Activated CD4-positive, CD25-positive, alpha-beta regulatory T cell (primary cell): ENCODE measurements around the gene PTRH2.

Source experiments
- DNase-seq, 4 experiments: peaks; one replicate each; lab custom pipeline; 2025; lab: John Stamatoyannopoulos, UW

The PTRH2 gene

GRCh38 chr17:59719526-59719925, 12.3 kb upstream of the PTRH2 start:
- DNase-seq = no peak

DNA sequence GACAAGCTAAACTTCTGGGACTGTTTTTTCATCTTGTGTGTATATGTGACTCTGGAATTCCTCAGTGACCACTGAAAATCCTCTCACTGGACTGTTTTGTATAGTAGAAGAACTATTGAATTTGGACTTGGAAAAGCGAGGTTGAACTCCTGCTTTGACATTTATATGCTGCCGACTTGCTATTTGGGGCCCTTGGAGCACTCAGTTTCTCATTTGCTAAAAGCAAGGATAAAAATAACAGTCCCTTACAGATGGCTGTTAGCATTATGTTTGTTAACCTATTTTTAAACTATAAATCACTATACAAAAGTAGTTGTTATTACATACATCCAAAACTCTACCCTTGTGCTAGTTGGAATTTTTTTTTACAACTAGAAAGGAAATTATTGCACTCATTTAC, 9.2 kb upstream of the PTRH2 start:
- no peak for DNase-seq

DNA sequence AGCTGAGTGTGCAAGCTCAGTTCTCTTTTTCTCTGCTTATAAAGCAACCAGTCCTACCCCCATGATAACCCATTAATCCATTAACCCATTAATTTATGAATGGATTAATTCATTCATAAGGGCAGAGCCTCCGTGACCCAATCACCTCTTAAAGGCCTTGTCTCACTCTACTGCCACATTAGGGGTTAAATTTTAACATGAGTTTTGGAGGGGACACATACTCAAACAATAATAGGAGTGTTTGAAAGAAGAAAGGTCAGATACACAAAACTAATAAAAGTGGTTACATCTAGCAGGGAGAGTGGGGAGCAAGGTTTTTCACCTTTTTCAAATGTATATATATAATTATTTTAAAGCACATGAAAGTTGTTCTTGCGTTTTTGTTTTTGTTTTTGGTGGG, 7.0 kb upstream of the PTRH2 start:
- DNase-seq = no peak

DNA sequence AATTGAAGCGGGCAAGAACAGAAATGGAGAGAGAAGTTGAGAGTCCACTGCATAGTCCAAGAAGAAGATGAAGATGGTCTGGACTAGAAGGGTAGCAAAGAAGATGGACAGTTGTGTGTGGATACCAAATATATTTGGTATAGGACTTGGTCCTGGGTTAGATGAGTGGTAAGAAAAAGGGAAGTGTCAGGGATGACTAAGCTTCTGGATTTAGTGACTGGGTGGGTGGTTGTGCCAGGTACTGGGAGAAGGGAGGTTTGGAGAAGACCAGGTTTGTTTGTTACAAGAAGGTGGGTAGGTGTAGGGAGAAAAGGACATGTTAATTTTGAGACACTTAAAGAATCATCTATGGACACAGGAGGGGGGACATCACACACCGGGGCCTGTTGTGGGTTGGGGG, 5.6 kb upstream of the PTRH2 start:
- no peak for DNase-seq

DNA sequence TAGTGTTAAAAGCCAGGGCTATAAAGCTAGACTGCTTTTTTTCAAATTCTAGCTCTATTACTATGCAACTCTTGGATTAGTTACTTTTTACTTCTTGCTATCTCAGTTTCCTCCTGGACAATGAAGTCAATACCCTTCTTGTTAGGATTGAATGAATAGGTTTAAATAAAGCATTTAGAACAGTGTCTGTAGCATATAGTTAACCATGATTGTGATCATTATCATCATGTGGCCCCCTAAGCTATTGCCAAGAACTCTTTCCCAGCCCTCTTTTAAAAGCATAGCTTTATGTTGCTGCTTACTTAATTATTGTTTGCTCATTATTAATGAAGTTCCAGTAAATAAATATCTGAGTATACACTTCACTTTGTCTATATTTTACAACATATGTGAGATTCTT, 4.7 kb upstream of the PTRH2 start:
- DNase-seq = no peak

DNA sequence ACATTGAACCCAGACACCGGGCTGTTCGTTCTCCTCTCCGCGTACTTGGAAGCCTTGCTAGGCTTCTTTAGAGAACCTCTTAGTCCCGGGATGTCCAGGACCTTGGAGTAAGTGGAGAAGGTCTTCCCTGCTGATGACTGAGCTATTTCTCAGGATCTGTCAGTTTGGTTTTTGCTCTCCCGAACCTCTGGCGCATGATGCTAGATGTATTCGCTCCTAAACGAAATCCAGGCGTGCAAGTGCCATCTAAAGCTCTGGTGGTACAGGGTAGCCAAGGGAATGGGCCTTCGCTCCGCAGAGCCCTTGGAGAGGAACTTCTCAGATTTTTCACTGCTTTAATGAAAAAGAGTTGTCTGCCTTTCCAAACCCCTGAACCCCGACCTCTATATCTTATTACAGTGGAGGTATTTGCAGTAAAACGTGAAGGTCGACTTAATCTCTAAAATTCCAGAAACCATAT, 771 bp upstream of the PTRH2 start:
- no peak for DNase-seq

DNA sequence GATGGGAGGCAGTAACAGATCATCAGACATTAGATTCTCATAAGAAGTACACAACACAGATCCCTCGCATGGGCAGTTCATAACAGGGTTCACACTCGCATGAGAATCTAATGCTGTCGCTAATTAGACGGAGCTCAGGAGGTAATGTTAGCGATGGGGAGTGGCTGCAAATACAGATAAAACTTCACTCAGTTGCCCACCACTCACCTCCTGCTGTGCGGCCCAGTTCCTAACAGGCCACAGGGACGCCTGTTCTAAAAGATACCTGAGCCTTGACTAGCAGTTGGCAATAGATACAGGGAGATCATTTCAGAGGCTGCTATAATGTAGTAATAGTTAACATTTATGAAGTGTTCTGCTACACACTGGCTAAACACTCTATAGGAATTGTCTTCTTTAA, 4.9 kb downstream of the PTRH2 start:
- no peak for DNase-seq

- no peak for DNase-seq
Observed at GRCh38 chr17:59699786-59700185, 7.4 kb downstream of the PTRH2 start.

- no peak for DNase-seq
Observed at GRCh38 chr17:59699218-59699617, 8.0 kb downstream of the PTRH2 start.

DNA sequence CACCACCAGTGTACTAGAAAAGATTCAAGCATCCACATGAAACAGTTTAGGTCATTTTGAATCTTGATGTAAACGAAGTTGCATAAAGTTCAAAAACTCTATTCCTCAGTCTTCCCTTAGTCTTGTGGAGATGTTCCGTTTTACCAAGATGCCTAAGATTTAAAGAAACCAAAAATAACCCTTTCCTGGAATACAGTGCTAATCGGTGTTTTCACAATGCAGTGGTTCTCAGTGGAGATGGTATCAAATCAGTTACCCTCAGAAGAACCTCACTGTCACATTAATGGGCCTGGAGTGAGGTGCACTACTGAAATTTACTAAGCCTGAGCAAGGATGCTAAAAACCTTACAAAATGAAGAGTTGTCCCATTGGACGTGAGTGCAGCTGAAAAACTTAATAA, 9.1 kb downstream of the PTRH2 start:
- no peak for DNase-seq

DNA sequence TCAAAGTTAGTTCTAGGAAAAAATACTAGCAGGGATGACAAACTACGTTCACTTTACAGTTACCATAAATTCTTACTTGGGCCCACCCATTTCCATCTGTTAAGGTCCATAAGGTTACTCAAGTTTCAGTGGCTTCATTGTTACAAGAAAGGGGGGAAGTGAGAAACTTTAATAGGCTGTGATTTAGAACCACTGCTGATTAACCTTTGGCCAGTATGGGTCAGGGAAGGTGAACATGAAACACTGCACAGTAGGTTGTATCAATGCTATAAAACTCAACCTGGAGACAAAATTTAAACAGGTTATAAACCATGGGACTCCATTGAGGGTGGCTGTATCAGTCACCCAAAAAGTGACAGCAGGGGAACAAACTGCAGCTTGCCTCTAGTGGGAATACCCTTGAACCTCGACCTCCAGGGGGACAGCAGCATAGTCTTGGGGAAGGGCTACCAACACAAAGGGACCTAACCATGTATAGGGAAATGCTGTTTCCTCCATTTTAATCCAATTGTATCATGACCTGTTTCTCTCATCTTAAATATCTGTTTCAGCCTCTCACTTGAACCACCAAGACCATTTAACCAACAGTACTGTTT, 10.4 kb downstream of the PTRH2 start:
- DNase-seq = no peak

DNA sequence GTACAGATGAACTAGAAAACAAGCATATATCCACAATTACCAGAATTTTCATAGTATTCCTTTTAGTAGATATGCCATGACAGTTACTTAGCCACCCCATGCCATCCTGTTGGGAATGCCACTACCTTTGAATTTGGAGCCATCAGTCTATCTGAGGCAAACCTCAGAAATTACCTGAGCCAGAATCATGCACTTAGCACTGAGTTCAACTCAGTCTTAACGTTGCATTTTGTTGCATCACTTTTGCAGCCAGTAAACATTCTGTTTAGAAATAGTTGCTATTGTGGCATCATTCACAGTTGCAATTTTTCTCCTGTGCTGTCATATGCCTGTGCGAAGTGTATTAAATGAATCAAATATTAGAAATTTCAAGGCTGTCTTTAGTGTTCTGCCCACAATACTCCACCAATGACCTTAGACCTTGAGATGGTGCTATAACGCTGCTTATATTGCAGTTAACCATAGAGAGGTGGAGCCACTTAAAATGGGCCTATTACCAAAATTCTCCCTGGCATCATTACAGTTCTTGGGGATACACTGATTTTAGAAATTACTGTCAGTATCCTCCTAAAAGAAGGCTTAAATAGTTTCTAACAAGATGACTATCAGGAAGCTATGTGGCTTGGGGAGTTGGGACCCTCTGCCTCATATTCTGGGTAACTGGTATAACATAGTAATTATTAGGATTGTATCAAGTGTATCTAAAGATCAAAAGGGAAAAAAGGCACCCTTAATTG, 11.1 kb downstream of the PTRH2 start:
- no peak for DNase-seq

- DNase-seq = no peak
Observed at GRCh38 chr17:59694344-59694743, 12.9 kb downstream of the PTRH2 start.

GRCh38 chr17:59693582-59693981, 13.6 kb downstream of the PTRH2 start:
- DNase-seq = no peak

DNA sequence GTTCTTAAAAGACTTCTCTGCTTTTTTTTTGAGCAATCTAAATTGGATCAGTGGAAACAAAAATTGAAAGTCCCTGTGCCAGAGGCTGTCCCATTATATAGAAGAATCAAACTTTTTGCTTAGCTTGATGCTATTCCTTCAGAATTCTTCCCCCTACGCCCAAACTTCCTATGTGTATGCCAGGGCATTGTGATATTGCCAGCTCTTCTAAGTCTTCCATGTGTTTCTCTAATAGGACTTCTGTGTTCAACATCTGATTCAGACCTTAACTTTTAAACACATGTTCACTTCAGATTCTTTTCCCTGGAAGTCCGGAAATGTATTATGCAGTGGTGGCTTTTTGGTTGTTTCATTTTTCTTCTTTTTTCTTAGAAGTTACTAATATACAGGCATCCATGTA, 18.7 kb downstream of the PTRH2 start:
- no peak for DNase-seq

DNA sequence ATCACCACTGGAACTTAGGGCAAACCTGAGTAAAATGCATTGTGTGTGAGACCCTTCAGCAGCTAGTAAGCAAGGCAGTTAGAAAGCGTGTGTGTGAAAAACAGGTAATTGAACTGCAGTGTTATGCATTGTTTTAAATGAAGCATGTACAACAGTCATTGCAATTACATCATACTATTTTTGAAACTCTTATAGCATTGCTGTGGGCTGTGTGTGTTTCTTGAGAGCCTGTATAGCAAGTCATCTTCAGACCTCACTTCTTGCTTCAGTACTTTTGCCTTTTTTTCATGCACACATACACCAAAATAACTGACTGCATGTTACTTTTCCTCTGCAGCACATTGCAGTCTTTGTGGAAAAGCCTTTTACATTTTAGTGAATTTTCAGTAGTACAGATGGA, 19.2 kb downstream of the PTRH2 start:
- DNase-seq = no peak

- DNase-seq = no peak
Observed at GRCh38 chr17:59684967-59685366, 22.3 kb downstream of the PTRH2 start.

DNA sequence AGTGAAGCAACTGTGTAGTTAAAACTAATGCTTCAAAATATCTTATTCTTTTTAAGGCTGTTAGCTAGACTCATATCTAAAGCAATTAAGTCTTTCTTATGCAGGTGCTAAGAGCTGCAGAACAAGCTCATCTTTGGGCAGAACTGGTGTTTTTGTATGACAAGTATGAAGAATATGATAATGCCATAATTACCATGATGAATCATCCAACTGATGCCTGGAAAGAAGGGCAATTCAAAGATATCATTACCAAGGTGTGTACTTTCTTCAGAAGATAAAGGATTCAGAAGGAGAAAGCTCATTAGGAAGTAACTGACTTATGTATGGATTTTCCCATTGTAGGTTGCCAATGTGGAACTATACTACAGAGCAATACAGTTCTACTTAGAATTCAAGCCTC, 23.9 kb downstream of the PTRH2 start:
- no peak for DNase-seq

DNA sequence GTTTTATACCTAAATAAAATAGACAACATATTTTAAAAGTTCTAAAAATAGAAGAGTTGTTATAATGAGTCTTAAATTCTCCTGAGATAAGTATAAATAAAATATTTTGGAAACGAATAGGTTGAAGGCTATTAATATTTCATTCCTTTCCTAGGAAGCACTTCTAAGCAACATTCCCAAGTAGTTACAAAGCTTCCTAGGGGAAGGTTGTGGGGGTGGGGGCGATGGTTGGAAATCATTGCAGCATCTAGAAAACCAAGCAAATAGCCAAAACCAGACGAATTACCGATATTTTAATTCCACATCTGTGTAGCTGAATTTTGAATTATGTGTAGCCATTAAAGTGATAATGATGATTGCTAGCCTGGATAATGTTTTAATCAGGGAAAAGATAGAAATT, 26.9 kb downstream of the PTRH2 start:
- DNase-seq = no peak

DNA sequence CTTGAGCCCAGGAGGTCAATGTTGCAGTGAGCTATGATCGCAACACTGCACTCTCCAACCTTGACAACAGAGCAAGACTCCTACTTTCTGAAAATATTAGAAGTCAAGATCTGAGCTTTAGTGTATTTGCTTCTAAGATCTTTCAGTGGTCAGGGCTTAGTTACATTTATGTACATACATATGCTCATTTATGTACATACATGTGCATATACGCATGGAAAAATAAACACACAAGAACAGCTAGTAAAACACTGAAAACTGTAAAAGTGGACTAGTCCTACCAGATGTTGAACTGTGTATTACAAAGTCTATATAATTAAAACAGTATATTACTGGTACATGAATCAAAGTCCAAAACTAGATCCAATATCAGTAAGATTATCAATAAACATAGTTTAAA, 28.3 kb downstream of the PTRH2 start:
- no peak for DNase-seq

DNA sequence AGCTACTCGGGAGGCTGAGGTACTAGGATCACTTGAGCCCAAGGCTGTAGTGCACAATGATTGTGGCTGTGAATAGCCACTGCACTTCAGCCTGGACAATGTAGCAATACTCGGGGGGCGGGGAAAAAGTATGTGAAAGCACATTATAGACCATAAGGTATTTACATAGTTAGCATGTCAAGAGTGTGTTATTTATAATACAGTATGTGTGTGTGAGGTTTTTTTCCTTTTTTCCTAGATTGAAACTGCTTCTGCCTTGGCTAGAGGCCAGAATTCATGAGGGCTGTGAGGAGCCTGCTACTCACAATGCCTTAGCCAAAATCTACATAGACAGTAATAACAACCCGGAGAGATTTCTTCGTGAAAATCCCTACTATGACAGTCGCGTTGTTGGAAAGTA, 30.5 kb downstream of the PTRH2 start:
- DNase-seq = no peak

GRCh38 chr17:59675231-59675630, 32.0 kb downstream of the PTRH2 start:
- DNase-seq = no peak

DNA sequence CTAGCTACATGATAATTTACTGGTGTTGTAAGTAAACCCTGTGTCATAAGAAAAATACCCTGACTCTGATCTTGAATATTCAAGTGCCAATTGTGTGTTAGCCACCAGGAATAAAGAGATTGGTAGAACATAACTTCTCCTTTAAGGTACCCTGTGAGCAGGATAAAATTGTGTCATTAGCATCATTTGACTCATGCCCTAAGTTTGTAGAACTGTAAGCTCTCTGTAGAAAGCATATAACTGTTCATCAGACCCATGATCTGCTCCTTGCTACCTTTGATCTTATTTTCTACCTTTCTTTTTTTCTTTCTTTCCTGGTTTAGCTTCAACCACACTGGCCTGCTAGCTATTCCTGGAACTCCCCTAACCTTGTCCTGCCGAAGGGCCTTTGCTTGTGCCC, 35.8 kb downstream of the PTRH2 start:
- no peak for DNase-seq

- DNase-seq = no peak
Observed at GRCh38 chr17:59669944-59670343, 37.3 kb downstream of the PTRH2 start.
